B cell (primary cell): Measurements from ENCODE around the gene ACYP1.

ENCODE experiments used
- EZH2 ChIP-seq: IDR thresholded peaks from 2 replicates; pipeline ENCODE4 v1.6.1; 2012; ENCODE audit warnings: borderline replicate concordance, low read depth, mild to moderate bottlenecking, moderate library complexity, low read length; ENCODE audit not compliant: insufficient read depth, poor library complexity, severe bottlenecking
- TF ChIP-seq, protein P1 (sequence below): fragments of 200-600 bp; IDR thresholded peaks from one replicate; pipeline ENCODE4 v1.8.0; 2022; ENCODE audit warnings: antibody characterized with exemption, mild to moderate bottlenecking

DNA sequence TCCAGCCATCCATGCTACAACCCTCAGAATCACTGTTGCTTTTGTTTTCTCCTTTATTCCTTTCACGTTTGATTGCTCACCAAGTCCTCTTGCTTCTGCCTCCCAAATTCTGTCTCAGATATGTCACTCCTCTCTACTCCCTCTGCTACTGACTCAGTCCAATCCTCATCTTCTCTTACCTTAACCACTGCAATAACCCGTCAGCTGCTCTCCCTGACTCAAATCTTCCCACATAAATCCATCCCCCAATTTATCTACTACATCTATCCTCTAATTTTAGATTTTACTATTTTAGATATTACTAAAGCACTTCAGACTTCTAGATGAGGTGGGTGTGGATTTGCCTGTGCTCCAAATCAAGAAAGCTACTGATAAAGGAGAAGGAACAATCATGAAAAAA, 37.9 kb downstream of the ACYP1 start:
- TF ChIP-seq, protein P1, sequence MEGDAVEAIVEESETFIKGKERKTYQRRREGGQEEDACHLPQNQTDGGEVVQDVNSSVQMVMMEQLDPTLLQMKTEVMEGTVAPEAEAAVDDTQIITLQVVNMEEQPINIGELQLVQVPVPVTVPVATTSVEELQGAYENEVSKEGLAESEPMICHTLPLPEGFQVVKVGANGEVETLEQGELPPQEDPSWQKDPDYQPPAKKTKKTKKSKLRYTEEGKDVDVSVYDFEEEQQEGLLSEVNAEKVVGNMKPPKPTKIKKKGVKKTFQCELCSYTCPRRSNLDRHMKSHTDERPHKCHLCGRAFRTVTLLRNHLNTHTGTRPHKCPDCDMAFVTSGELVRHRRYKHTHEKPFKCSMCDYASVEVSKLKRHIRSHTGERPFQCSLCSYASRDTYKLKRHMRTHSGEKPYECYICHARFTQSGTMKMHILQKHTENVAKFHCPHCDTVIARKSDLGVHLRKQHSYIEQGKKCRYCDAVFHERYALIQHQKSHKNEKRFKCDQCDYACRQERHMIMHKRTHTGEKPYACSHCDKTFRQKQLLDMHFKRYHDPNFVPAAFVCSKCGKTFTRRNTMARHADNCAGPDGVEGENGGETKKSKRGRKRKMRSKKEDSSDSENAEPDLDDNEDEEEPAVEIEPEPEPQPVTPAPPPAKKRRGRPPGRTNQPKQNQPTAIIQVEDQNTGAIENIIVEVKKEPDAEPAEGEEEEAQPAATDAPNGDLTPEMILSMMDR, result no peak
- no peak for TF ChIP-seq EZH2
